SK-N-SH treated with all-trans-retinoic acid at 6 μM for 48 hours (cell line): Measurements from ENCODE around the gene KCP.

ENCODE experiments used
- ATAC-seq: fragments of 200-7000 bp; cut with Tn5 transposase; 3 replicates; pipeline ENCODE4 v1.9.1; 2020; ENCODE audit warnings: mild to moderate bottlenecking, moderate library complexity
- ARNTL ChIP-seq: fragments of 450-650 bp; formaldehyde crosslinking; IDR thresholded peaks from 2 replicates; pipeline ENCODE4 v1.5.0; 2020; ENCODE audit warnings: low read depth, mild to moderate bottlenecking, moderate library complexity, borderline replicate concordance
- BACH2 ChIP-seq: fragments of 250-450 bp; sonication (Bioruptor Pico); IDR thresholded peaks from 2 replicates; pipeline ENCODE4 v1.9.0; 2021; ENCODE audit warnings: mild to moderate bottlenecking, borderline replicate concordance
- CSDC2 ChIP-seq: fragments of 250-450 bp; sonication (Bioruptor Pico); IDR thresholded peaks from 2 replicates; pipeline ENCODE4 v1.5.0; 2020; ENCODE audit warnings: mild to moderate bottlenecking, moderate library complexity
- ESRRG ChIP-seq: fragments of 250-450 bp; sonication (Bioruptor Pico); IDR thresholded peaks from 2 replicates; pipeline ENCODE4 v1.6.1; 2021; ENCODE audit warnings: mild to moderate bottlenecking
- GLIS3 ChIP-seq: fragments of 250-450 bp; sonication (Bioruptor Pico); IDR thresholded peaks from 2 replicates; pipeline ENCODE4 v1.5.0; 2020; ENCODE audit warnings: mild to moderate bottlenecking, moderate library complexity
- ISL1 ChIP-seq: fragments of 250-450 bp; sonication (Bioruptor Pico); IDR thresholded peaks from 2 replicates; pipeline ENCODE4 v2.1.2; 2022; ENCODE audit warnings: mild to moderate bottlenecking, moderate library complexity
- OSR1 ChIP-seq: fragments of 250-450 bp; sonication (Bioruptor Pico); IDR thresholded peaks from 2 replicates; pipeline ENCODE4 v1.8.0; 2022; ENCODE audit warnings: moderate library complexity, mild to moderate bottlenecking, inconsistent platforms
- RARB ChIP-seq: fragments of 250-450 bp; sonication (Bioruptor Pico); IDR thresholded peaks from 2 replicates; pipeline ENCODE4 v1.8.0; 2021; ENCODE audit warnings: mild to moderate bottlenecking, moderate library complexity
- SNAI2 ChIP-seq: fragments of 250-450 bp; sonication (Bioruptor Pico); IDR thresholded peaks from 2 replicates; pipeline ENCODE4 v1.5.0; 2020; ENCODE audit warnings: mild to moderate bottlenecking, moderate library complexity
- TCF4 ChIP-seq: fragments of 250-450 bp; sonication (Bioruptor Pico); IDR thresholded peaks from 2 replicates; pipeline ENCODE4 v1.8.0; 2021; ENCODE audit warnings: mild to moderate bottlenecking, moderate library complexity, borderline replicate concordance
- TOX ChIP-seq: fragments of 250-450 bp; sonication (Bioruptor Pico); IDR thresholded peaks from 2 replicates; pipeline ENCODE4 v1.8.0; 2021; ENCODE audit warnings: mild to moderate bottlenecking, moderate library complexity, borderline replicate concordance
- ZC3H10 ChIP-seq: fragments of 250-450 bp; sonication (Bioruptor Pico); IDR thresholded peaks from 2 replicates; pipeline ENCODE4 v1.5.1; 2021; ENCODE audit warnings: mild to moderate bottlenecking, moderate library complexity
- ZFP3 ChIP-seq: fragments of 250-450 bp; sonication (Bioruptor Pico); IDR thresholded peaks from 2 replicates; pipeline ENCODE4 v1.5.0; 2020; ENCODE audit warnings: mild to moderate bottlenecking, moderate library complexity
- ZFP30 ChIP-seq: fragments of 450-650 bp; formaldehyde crosslinking; IDR thresholded peaks from 2 replicates; pipeline ENCODE4 v1.5.0; 2022; ENCODE audit warnings: mild to moderate bottlenecking, moderate library complexity
- ZNF565 ChIP-seq: fragments of 450-650 bp; formaldehyde crosslinking; conservative IDR thresholded peaks from 2 replicates; pipeline ENCODE4 v1.5.0; 2020; ENCODE audit warnings: low read depth, mild to moderate bottlenecking, moderate library complexity
- ZNF70 ChIP-seq: fragments of 450-650 bp; formaldehyde crosslinking; IDR thresholded peaks from 2 replicates; pipeline ENCODE4 v1.5.0; 2020; ENCODE audit warnings: mild to moderate bottlenecking, moderate library complexity
- ZNF8 ChIP-seq: fragments of 450-650 bp; formaldehyde crosslinking; IDR thresholded peaks from 2 replicates; pipeline ENCODE4 v1.5.0; 2020; ENCODE audit warnings: mild to moderate bottlenecking, moderate library complexity
- TF ChIP-seq, protein P1 (sequence below): fragments of 250-450 bp; sonication (Bioruptor Pico); IDR thresholded peaks from 2 replicates; pipeline ENCODE4 v1.8.0; 2021; ENCODE audit warnings: low read depth, mild to moderate bottlenecking, moderate library complexity, borderline replicate concordance
- TF ChIP-seq, protein P2 (sequence below): fragments of 250-450 bp; sonication (Bioruptor Pico); IDR thresholded peaks from 2 replicates; pipeline ENCODE4 v1.8.0; 2020; ENCODE audit warnings: mild to moderate bottlenecking, moderate library complexity, borderline replicate concordance
- TF ChIP-seq, protein P3 (sequence below): fragments of 250-450 bp; sonication (Bioruptor Pico); IDR thresholded peaks from 2 replicates; pipeline ENCODE4 v1.5.1; 2020; ENCODE audit warnings: low read depth, mild to moderate bottlenecking, moderate library complexity
- TF ChIP-seq, protein P4 (sequence below): fragments of 250-450 bp; sonication (Bioruptor Pico); IDR thresholded peaks from 2 replicates; pipeline ENCODE4 v1.5.0; 2020; ENCODE audit warnings: mild to moderate bottlenecking, moderate library complexity

Gene KCP

DNA sequence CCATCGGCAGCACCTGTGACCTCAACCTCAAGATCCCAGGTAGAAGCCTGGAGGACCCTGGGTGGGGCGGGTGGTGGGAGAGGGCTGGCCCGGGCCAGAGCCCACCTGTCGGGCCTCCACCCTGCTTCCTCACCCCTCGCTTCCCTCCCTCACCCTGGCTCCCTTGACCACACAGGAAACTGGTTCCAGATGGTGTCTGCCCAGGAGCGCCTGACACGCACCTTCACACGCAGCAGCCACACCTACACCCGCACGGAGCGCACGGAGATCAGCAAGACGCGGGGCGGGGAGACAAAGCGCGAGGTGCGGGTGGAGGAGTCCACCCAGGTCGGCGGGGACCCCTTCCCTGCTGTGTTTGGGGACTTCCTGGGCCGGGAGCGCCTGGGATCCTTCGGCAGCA lies 56.7 kb downstream of the KCP start:
- TF ChIP-seq ZNF8 (CRISPR knock-in tag) (no peak), OSR1 (no peak), GLIS3 (CRISPR knock-in tag) (no peak), SNAI2 (no peak), BACH2 (CRISPR knock-in tag) (no peak), RARB (no peak), CSDC2 (CRISPR knock-in tag) (no peak), ZNF70 (no peak), ISL1 (CRISPR knock-in tag) (no peak), ZC3H10 (CRISPR knock-in tag) (no peak), ESRRG (CRISPR knock-in tag) (no peak), ZFP3 (CRISPR knock-in tag) (no peak), TCF4 (no peak), ARNTL (CRISPR knock-in tag) (no peak), ZNF565 (no peak), TOX (CRISPR knock-in tag) (no peak)
- TF ChIP-seq, protein P1, sequence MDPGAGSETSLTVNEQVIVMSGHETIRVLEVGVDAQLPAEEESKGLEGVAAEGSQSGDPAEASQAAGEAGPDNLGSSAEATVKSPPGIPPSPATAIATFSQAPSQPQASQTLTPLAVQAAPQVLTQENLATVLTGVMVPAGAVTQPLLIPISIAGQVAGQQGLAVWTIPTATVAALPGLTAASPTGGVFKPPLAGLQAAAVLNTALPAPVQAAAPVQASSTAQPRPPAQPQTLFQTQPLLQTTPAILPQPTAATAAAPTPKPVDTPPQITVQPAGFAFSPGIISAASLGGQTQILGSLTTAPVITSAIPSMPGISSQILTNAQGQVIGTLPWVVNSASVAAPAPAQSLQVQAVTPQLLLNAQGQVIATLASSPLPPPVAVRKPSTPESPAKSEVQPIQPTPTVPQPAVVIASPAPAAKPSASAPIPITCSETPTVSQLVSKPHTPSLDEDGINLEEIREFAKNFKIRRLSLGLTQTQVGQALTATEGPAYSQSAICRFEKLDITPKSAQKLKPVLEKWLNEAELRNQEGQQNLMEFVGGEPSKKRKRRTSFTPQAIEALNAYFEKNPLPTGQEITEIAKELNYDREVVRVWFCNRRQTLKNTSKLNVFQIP (CRISPR knock-in tag): no peak
- TF ChIP-seq, protein P2, sequence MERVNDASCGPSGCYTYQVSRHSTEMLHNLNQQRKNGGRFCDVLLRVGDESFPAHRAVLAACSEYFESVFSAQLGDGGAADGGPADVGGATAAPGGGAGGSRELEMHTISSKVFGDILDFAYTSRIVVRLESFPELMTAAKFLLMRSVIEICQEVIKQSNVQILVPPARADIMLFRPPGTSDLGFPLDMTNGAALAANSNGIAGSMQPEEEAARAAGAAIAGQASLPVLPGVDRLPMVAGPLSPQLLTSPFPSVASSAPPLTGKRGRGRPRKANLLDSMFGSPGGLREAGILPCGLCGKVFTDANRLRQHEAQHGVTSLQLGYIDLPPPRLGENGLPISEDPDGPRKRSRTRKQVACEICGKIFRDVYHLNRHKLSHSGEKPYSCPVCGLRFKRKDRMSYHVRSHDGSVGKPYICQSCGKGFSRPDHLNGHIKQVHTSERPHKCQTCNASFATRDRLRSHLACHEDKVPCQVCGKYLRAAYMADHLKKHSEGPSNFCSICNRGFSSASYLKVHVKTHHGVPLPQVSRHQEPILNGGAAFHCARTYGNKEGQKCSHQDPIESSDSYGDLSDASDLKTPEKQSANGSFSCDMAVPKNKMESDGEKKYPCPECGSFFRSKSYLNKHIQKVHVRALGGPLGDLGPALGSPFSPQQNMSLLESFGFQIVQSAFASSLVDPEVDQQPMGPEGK (CRISPR knock-in tag): no peak
- TF ChIP-seq, protein P3, sequence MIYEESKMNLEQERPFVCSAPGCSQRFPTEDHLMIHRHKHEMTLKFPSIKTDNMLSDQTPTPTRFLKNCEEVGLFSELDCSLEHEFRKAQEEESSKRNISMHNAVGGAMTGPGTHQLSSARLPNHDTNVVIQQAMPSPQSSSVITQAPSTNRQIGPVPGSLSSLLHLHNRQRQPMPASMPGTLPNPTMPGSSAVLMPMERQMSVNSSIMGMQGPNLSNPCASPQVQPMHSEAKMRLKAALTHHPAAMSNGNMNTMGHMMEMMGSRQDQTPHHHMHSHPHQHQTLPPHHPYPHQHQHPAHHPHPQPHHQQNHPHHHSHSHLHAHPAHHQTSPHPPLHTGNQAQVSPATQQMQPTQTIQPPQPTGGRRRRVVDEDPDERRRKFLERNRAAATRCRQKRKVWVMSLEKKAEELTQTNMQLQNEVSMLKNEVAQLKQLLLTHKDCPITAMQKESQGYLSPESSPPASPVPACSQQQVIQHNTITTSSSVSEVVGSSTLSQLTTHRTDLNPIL (CRISPR knock-in tag): no peak
- TF ChIP-seq, protein P4, sequence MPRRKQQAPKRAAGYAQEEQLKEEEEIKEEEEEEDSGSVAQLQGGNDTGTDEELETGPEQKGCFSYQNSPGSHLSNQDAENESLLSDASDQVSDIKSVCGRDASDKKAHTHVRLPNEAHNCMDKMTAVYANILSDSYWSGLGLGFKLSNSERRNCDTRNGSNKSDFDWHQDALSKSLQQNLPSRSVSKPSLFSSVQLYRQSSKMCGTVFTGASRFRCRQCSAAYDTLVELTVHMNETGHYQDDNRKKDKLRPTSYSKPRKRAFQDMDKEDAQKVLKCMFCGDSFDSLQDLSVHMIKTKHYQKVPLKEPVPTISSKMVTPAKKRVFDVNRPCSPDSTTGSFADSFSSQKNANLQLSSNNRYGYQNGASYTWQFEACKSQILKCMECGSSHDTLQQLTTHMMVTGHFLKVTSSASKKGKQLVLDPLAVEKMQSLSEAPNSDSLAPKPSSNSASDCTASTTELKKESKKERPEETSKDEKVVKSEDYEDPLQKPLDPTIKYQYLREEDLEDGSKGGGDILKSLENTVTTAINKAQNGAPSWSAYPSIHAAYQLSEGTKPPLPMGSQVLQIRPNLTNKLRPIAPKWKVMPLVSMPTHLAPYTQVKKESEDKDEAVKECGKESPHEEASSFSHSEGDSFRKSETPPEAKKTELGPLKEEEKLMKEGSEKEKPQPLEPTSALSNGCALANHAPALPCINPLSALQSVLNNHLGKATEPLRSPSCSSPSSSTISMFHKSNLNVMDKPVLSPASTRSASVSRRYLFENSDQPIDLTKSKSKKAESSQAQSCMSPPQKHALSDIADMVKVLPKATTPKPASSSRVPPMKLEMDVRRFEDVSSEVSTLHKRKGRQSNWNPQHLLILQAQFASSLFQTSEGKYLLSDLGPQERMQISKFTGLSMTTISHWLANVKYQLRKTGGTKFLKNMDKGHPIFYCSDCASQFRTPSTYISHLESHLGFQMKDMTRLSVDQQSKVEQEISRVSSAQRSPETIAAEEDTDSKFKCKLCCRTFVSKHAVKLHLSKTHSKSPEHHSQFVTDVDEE: no peak
- ATAC-seq: no peak

DNA sequence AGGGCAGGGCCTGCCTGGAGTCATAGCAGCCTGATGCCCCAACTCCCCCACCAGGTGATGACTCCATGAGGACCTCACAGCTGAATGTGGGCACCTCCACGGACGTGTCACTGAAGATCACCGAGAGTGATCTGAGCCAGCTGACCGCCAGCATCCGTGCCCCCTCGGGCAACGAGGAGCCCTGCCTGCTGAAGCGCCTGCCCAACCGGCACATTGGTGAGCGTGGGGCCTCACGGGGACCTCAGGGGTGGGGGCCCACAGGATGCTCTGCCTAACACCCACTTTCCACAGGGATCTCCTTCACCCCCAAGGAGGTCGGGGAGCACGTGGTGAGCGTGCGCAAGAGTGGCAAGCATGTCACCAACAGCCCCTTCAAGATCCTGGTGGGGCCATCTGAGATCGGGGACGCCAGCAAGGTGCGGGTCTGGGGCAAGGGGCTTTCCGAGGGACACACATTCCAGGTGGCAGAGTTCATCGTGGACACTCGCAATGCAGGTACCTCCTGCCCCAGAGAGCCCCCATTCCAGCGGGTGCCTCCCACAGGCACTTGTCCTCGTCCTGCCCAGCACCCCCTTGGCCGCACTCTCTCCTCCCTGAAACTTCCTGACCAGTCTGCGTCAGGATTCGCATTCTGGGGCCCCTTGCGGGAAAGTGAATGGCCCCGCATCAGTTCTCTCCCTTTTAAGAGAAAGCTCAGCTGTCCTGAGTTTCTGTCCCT lies 57.8 kb downstream of the KCP start:
- TF ChIP-seq TCF4 (no peak), CSDC2 (CRISPR knock-in tag) (no peak), ZC3H10 (CRISPR knock-in tag) (no peak), ARNTL (CRISPR knock-in tag) (no peak), BACH2 (CRISPR knock-in tag) (no peak), ZFP30 (CRISPR knock-in tag) (no peak), TOX (CRISPR knock-in tag) (no peak), ZNF8 (CRISPR knock-in tag) (no peak)
- TF ChIP-seq, protein P3 (CRISPR knock-in tag): no peak
- TF ChIP-seq, protein P1 (CRISPR knock-in tag): no peak
- no peak for ATAC-seq
